HepG2 (cell line): ENCODE results near the gene TBC1D25. TPM values are rescaled to one million over a fixed set of nuclear protein-coding genes. Genes with fewer than 3 reads are reported as not detected.
A peak's percentile ranks its signal among the peaks of the same experiment; 100 is the strongest.

ENCODE experiments used
- CEBPG ChIP-seq: IDR thresholded peaks from 2 replicates; pipeline ENCODE4 v1.6.1; 2016
- ELF4 ChIP-seq: sonication (generic); formaldehyde crosslinking; IDR thresholded peaks from 2 replicates; pipeline ENCODE4 v1.5.0; 2020; ENCODE audit warnings: missing genetic modification reagents, mild to moderate bottlenecking, moderate library complexity, borderline replicate concordance
- GABPA ChIP-seq, 2 experiments: IDR thresholded peaks; 2 replicates each; pipeline ENCODE4 v1.6.1; 2011 to 2016; ENCODE audit warnings: low read depth in 2 of 2, low read length in 1 of 2, missing biosample characterization in 1 of 2, missing genetic modification characterization in 1 of 2
- GMEB1 ChIP-seq: sonication (generic); formaldehyde crosslinking; IDR thresholded peaks from 2 replicates; pipeline ENCODE4 v1.5.1; 2020; ENCODE audit warnings: missing genetic modification reagents, mild to moderate bottlenecking, borderline replicate concordance
- HMG20A ChIP-seq: IDR thresholded peaks from 2 replicates; pipeline ENCODE4 v1.6.1; 2016; ENCODE audit warnings: borderline replicate concordance
- KDM3A ChIP-seq: IDR thresholded peaks from 2 replicates; pipeline ENCODE4 v1.6.1; 2018; ENCODE audit warnings: low read depth, missing compliant biosample characterization
- MAX ChIP-seq: IDR thresholded peaks from 2 replicates; pipeline ENCODE4 v1.6.1; 2012; ENCODE audit warnings: inconsistent platforms
- SAP130 ChIP-seq: IDR thresholded peaks from 2 replicates; pipeline ENCODE4 v1.6.1; 2016; ENCODE audit warnings: low read depth
- SOX6 ChIP-seq, 2 experiments: fragments of 450-650 bp in 1 of 2; sonication (generic) in 1 of 2; formaldehyde crosslinking in 1 of 2; IDR thresholded peaks; 2 replicates each; pipeline versions ENCODE4 v1.4.0 to v1.6.1; 2017 to 2020; ENCODE audit warnings: antibody characterized with exemption in 1 of 2, mild to moderate bottlenecking in 1 of 2, missing genetic modification reagents in 1 of 2
- TAF1 ChIP-seq: sonication (generic); formaldehyde crosslinking; IDR thresholded peaks from 2 replicates; pipeline ENCODE4 v1.4.0; 2020; ENCODE audit warnings: missing genetic modification reagents
- TEAD3 ChIP-seq: optimal IDR thresholded peaks from 2 replicates; pipeline ENCODE3; 2016; ENCODE audit warnings: borderline replicate concordance
- TFDP1 ChIP-seq: IDR thresholded peaks from 2 replicates; pipeline ENCODE4 v1.6.1; 2016; ENCODE audit warnings: missing compliant biosample characterization, missing genetic modification reagents, borderline replicate concordance
- ZBTB21 ChIP-seq: sonication (generic); formaldehyde crosslinking; IDR thresholded peaks from 2 replicates; pipeline ENCODE4 v1.4.0; 2020; ENCODE audit warnings: missing genetic modification reagents
- ZFX ChIP-seq: sonication (generic); formaldehyde crosslinking; IDR thresholded peaks from 2 replicates; pipeline ENCODE4 v1.4.0; 2020; ENCODE audit warnings: mild to moderate bottlenecking, low read depth, missing genetic modification reagents, moderate library complexity
- ZFY ChIP-seq: sonication (generic); formaldehyde crosslinking; IDR thresholded peaks from 2 replicates; pipeline ENCODE4 v1.4.0; 2020; ENCODE audit warnings: missing genetic modification reagents
- ZNF264 ChIP-seq: sonication (generic); formaldehyde crosslinking; IDR thresholded peaks from 2 replicates; pipeline ENCODE4 v1.4.0; 2020; ENCODE audit warnings: missing genetic modification reagents
- ZNF431 ChIP-seq: sonication (generic); formaldehyde crosslinking; IDR thresholded peaks from 2 replicates; pipeline ENCODE4 v1.9.0; 2022; ENCODE audit warnings: missing genetic modification reagents, low read depth, mild to moderate bottlenecking, borderline replicate concordance
- ZNF563 ChIP-seq: sonication (generic); formaldehyde crosslinking; IDR thresholded peaks from 2 replicates; pipeline ENCODE4 v1.8.0; 2022; ENCODE audit warnings: mild to moderate bottlenecking, moderate library complexity, missing genetic modification reagents
- ZNF564 ChIP-seq: sonication (generic); formaldehyde crosslinking; IDR thresholded peaks from 2 replicates; pipeline ENCODE4 v1.8.1; 2023; ENCODE audit warnings: mild to moderate bottlenecking, missing genetic modification reagents
- ZNF709 ChIP-seq: sonication (generic); formaldehyde crosslinking; IDR thresholded peaks from 2 replicates; pipeline ENCODE4 v1.5.0; 2020; ENCODE audit warnings: mild to moderate bottlenecking, missing genetic modification reagents
- polyA plus RNA-seq, 8 experiments: library from polyadenylated mRNA; depleted of rRNA in 3 of 8; stranded (reverse) in 7 of 8; unstranded in 1 of 8; fragments of >200 nt; fragmentation: Illumina TruSeq in 4 of 8; extraction: Trizol in 4 of 8; gene quantifications; 2 replicates each; pipeline versions ENCODE4 v1.2.1 to v1.2.3, GENCODE V29; 2011 to 2016; ENCODE audit warnings: low read depth in 4 of 8, missing spikeins in 1 of 8, mixed read lengths in 1 of 8; ENCODE audit not compliant: insufficient read depth in 1 of 8
- total RNA-seq, 5 experiments: library from RNA; depleted of rRNA; stranded (reverse); fragments of >200 nt; fragmentation: Illumina TruSeq; extraction: Trizol; gene quantifications; 2 replicates each; pipeline ENCODE4 v1.2.3, GENCODE V29; 2016; ENCODE audit warnings: low read depth in 1 of 5

Gene TBC1D25
- total and polyA plus RNA-seq, 2 of the 13 experiments (the other 11 are each of a cell fraction or from before 2014, with no cell fraction given), result 3.5 to 4.7 TPM

GRCh38 chrX:48539345-48540027 is at the start of gene TBC1D25 (continued):
- TF ChIP-seq GABPA (IDR thresholded peaks at IDR 0.05; ENCODE audit: low read depth, low read length), result no peak
- peak; percentile 54 for TF ChIP-seq GABPA (CRISPR knock-in tag; IDR thresholded peaks at IDR 0.05; ENCODE audit: low read depth)
- 0 out of 2 replicates have a peak, but pooled peaks have one; percentile 27 for TF ChIP-seq KDM3A
- TF ChIP-seq GMEB1 (CRISPR knock-in tag), result peak; percentile 83
- TF ChIP-seq SOX6 (IDR thresholded peaks at IDR 0.05), result no peak
- TF ChIP-seq SOX6 (CRISPR knock-in tag; IDR thresholded peaks at IDR 0.05), result peak; percentile 22; the same call in 1 of the 2 replicates
- no peak for TF ChIP-seq ZNF709 (CRISPR knock-in tag)
- TF ChIP-seq ZNF264, result no peak
- peak; percentile 71; the same call in 1 of the 2 replicates for TF ChIP-seq ELF4 (CRISPR knock-in tag)
- no peak for TF ChIP-seq ZNF563 (CRISPR knock-in tag)
- peak; percentile 65 for TF ChIP-seq TEAD3 (CRISPR knock-in tag)
- TF ChIP-seq CEBPG, result peak; percentile 26; the same call in 1 of the 2 replicates
- TF ChIP-seq SAP130 (CRISPR knock-in tag), result peak; percentile 64
- peak; percentile 62 for TF ChIP-seq ZFX (CRISPR knock-in tag)
- no peak for TF ChIP-seq TFDP1
- TF ChIP-seq ZNF564 (CRISPR knock-in tag), result peak; percentile 38; the same call in 1 of the 2 replicates
- TF ChIP-seq MAX, result peak; percentile 79
- TF ChIP-seq HMG20A (CRISPR knock-in tag), result no peak
- no peak for TF ChIP-seq ZNF431 (CRISPR knock-in tag)
- TF ChIP-seq ZFY (CRISPR knock-in tag), result peak; percentile 52; the same call in 1 of the 2 replicates
- TF ChIP-seq ZBTB21, result peak; percentile 95
- TF ChIP-seq TAF1, result peak; percentile 47; the same call in 1 of the 2 replicates
